Right renal cortex interstitium (tissue), 3 donors: ENCODE measurements around the gene FBXO38. TPM values are rescaled to one million over a fixed set of nuclear protein-coding genes. Genes with fewer than 3 reads are reported as not detected.

Experiments used
- DNase-seq, 3 donors: peaks; one replicate each; pipeline ENCODE4 v3.0.0-alpha.2; 2013; ENCODE audit warnings: low read depth in 3 of 3, low spot score in 2 of 3
- polyA plus RNA-seq, 3 donors: library from polyadenylated mRNA; unstranded; fragments of 120-200 nt; gene quantifications; one replicate each; pipeline ENCODE4 v1.2.1, GENCODE V29; 2013; ENCODE audit not compliant: insufficient read length in 3 of 3

FBXO38 gene
- 10 to 100 TPM; 40.7 to 46.6 (median 42.9) TPM for polyA plus RNA-seq

DNA sequence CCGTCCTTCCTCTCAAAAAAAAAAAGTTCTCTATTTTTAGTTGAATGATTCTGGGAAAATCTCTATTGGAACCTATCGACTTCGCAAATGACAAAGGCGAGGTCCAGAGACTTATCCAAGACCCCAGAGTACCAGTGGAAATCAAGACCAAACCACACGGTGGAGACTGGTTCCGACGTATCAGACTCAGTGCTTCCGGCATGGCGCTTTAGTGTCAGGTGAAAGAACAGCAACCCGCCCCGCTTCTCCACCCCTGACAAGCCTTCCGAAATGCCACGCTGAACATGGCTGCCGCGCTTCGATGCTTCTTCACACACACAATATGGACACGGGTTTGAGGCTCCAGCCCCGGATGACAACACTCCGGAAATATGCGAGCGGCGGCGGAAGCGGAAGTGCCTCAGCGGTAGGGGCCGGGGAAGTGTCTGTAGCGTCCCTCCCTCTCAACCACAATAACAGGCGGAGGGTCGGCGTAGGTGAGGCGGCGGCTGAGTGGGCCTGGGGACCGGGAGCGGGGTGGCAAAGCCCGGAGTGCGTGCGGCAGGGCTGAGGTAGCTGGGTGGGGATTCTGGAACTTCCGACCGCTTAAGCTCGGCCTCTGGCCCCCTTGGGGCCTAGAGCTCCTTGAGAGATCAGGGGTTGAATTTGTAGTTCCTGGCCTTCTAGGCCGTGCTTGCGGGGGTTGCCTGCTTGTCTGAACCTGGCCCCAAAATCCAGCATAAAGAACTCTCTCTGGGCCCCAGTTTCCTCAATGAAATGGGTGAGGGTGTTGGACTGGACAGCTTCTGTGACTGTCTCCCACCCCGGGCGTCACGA is at the start of gene FBXO38:
FBXO38 (plus strand) TSS at position 395 of the 816 bp plus-strand sequence. CDS start 10,819 bp downstream, outside the sequence.
- DNase-seq = peak; percentile 92 to 94 (median 92)

GRCh38 chr5:148335259-148335658 is 48.5 kb upstream of the FBXO38 start, which contains the start of gene SPINK9:
TSS of gene SPINK9 (plus strand) at chr5:148335559. CDS start at chr5:148335614, 55 bp downstream.
- DNase-seq = no peak

GRCh38 chr5:148336704-148337435 is 46.9 kb upstream of the FBXO38 start:
- no peak for DNase-seq

GRCh38 chr5:148342371-148343045 is 41.2 kb upstream of the FBXO38 start:
- DNase-seq = no peak

DNA sequence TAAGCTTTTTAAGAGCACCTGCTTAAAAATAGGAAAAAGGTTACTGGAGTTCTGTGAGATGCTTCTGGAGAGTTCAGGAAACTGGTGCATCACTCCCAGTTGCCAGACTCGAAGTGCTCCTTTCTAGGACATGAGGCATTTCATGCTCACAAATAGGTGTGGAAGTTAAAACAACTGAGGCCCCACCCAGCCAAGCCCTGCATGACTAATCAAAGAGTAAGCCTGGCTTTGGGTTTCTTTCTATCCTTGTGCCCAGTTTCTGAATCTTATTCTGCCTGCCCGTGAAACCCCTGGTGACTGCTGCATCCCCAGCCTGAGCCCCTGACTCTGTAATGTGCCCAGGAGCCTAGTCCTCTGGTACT is 40.7 kb upstream of the FBXO38 start:
- no peak for DNase-seq

DNA sequence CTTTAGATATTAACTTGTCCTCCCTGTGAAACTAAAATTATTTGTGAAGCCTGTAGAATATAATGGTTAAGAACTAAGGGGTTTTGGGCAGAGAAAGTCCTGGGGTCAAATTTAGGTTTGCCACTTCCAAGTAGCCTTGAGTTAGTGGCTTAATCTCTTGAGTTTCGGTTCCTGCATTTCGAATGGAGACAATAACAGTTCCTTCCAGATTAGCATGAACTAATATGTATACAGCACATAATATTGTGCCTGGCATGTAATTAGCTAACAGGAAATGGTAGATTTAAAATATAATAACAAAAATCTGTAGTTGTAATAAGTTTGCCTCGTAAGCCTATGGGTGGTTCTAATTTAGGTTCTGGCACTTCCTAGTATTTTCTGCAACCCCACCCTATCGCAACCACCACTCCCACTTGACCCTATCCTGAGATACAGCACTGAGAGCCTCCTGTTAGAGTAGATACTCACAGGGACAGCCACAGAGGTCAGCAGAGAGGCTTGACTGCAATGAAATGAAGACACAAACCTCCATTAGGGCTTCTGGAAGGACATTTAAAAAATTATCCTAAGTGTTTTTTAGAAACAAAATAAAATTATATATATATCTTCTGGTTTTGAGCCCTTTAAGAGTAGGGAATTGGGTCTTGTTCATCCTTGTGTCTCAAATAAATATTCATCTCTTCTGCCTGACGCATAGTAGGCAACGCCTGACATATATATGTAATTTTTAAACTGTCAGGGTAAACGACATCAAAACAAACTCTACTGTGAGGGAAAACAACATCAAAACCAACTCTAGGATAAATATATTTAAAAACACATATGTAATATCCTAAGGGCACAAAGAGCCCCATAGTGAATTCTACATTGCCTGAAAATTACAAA is 39.9 kb upstream of the FBXO38 start:
- DNase-seq = no peak

DNA sequence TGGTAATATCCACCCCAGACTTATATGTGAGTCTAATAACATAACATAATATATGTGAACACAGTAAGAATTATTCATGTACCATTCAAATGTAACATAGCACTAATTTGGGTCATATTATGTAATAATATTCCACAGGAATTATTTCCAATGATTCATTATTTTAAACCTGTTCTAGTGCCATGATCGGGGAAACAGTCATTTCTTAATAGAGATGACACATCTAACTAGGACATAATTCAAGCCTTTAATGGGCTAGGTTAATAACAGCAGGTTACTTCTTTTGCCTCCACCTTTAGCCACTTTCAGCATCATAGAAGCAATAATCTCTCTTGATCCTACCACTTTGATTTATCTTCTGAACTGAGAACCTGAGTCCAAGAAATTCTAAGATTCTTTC is 36.1 kb upstream of the FBXO38 start:
- DNase-seq = no peak

DNA sequence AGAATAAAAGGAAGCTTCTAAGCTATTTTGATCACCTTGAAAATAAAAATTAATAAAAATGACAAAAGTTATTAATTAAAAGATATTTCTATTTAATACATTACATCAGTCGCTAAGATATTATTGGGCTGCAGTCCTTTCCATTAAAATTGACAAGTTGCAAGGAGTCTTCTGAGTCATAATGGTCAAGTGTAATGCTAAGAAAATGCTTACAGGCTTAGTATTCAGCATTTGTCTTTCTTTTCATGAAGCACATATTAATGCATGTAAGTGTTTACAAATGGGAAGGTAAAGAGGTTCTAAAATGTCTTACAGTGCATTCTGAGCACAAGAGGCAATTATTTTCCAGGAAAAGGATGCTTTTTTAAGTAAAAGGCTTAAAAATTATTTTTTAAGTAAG is 31.1 kb upstream of the FBXO38 start:
- no peak for DNase-seq

GRCh38 chr5:148353634-148354033 is 30.1 kb upstream of the FBXO38 start:
- no peak for DNase-seq

- DNase-seq = no peak
These were observed 19.4 kb upstream of the FBXO38 start for GRCh38 chr5:148364343-148364742.

DNA sequence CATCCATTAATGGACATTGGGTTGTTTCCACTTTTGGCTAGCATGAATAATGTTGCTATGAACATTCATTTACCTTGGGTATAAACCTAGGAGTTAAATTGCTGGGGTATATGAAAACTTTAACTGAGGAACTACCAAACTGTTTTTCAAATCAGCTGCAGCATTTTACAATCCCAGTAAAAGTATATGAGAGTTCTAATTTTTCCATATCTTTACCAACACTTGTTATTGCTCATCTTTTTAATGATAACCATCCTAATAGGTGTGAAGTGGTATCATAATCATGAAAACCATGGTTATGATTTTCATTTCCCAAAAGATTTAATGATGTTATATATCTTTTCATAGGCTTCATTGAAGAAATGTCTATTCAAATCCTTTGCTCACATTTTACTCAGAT is 15.5 kb upstream of the FBXO38 start:
- no peak for DNase-seq

DNA sequence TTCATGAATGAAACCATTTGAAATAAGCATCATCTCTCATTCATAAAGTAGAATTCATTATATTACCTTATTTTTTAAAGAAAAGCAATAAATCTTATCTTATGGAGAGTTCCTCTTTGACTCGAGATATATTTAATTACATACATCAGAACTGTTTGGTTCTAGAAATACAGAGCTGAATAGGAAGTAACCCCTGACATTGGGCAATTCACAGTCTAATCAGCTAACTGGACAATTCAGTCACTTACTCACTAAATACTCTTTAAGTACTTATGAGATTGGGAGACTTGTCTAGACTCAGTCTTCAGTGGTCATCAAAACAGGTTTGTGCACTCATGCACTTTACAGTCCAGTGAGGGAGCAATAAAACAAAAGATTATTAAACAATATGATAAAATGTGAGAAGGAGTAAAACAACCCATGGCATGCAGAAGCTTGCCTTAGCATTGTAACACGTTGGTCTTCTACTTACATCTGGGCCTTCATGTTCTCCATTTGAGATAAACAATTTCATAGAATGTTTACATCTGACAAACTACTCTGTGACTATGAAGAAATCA is 11.5 kb upstream of the FBXO38 start:
- no peak for DNase-seq

- DNase-seq = no peak
These were observed 10.9 kb upstream of the FBXO38 start for GRCh38 chr5:148372893-148373292.

GRCh38 chr5:148374690-148375360 is 8.9 kb upstream of the FBXO38 start:
- DNase-seq = peak in 2 of 3 donors; percentile 2 to 5

DNA sequence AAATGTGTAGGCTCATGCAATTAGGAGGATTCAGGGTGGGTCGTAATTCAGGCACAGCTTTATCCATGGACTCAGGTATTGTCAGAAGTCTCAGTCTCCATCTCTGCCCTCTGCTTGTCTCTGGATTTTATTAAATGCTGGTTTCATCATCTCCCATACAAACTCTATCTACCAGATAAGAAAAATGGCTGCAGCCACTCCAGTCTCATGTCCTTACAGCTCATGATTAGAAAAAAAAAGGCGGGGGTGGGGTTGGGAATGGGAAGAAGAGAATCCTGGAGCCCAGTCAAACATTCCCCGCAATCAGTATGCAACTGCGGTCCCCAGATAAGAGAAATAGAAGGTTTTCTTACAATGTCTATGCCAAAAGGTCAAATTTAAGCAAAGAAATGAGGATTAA is 7.6 kb upstream of the FBXO38 start:
- no peak for DNase-seq

DNA sequence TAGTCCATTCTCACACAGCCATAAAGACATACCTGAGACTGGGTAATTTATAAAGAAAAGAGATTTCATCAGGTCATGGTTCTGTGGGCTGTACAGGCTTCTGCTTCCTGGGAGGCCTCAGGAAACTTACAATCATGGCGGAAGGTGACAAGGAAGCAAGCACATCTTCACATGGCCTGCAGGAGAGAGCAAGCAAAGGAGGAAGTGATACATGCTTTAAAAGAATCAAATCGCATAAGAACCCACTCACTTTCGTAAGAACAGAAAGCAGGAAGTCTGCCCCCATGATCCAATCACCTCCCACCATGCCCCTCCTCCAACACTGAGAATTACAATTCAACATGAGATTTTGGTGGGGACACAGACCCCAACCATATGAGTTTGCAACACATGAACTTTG is 5.1 kb upstream of the FBXO38 start:
- no peak for DNase-seq

GRCh38 chr5:148379340-148379739 is 4.4 kb upstream of the FBXO38 start:
- no peak for DNase-seq

DNA sequence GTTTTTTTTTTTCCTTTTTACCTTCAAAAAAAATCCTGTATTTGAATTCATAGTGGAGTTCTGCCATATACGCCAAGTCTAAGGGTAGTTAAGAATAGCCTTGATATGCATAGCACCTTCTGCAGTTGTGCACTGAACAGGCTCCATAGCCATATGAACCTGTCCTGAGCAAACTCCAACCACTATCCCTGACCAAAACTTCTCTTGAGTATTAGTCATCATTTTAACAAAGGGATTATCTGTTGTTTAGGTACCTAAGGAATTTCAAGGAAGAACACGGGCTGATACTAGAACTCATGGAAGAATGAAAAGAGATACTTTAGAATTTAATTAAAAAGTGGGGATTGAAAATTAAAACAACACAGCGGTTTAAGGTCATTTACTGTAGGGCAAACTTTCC is 1.9 kb upstream of the FBXO38 start:
- DNase-seq = no peak

GRCh38 chr5:148382961-148383360 is 797 bp upstream of the FBXO38 start:
- peak in 2 of 3 donors; percentile 8 to 20 for DNase-seq

- DNase-seq = peak in 1 of 3 donors; percentile 2
These were observed 601 bp downstream of the FBXO38 start for GRCh38 chr5:148384380-148384737.
